PC-3 (cell line): ENCODE data around the gene KIR2DL1.
"Not testable (repeated sequence)": the region's sequence is repeated elsewhere in the genome, so short reads cannot be mapped to it uniquely, and the experiment has no call there.

Experiments used
- EZH2 ChIP-seq: fragments of 300-600 bp; sonication (generic); IDR thresholded peaks from one replicate; pipeline ENCODE4 v1.6.1; 2017; ENCODE audit warnings: antibody characterized with exemption, mild to moderate bottlenecking, low read length; ENCODE audit not compliant: unreplicated experiment
- TF ChIP-seq, protein P1 (sequence below): fragments of 300-600 bp; sonication (generic); conservative IDR thresholded peaks from 2 replicates; pipeline ENCODE4 v1.5.1; 2017; ENCODE audit warnings: antibody characterized with exemption, low read depth, mild to moderate bottlenecking, low read length

DNA sequence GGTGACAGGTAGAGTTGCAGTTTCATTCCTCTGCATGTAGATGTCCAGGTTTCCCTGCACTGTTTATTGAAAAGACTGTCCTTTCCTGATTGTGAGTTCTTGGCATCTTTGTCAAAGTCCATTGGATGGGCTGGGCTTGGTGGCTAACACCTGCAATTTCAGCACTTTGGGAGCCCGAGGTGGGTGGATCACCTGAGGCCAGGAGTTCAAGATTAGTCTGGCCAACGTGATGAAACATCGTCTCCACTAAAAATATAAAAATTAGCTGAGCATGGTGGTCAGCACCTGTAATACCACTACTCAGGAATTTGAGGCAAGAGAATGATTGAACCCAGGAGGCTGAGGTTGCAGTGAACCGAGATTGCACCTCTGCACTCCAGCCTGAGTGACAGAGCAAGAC lies 8.3 kb downstream of the KIR2DL1 start:
- TF ChIP-seq, protein P1, sequence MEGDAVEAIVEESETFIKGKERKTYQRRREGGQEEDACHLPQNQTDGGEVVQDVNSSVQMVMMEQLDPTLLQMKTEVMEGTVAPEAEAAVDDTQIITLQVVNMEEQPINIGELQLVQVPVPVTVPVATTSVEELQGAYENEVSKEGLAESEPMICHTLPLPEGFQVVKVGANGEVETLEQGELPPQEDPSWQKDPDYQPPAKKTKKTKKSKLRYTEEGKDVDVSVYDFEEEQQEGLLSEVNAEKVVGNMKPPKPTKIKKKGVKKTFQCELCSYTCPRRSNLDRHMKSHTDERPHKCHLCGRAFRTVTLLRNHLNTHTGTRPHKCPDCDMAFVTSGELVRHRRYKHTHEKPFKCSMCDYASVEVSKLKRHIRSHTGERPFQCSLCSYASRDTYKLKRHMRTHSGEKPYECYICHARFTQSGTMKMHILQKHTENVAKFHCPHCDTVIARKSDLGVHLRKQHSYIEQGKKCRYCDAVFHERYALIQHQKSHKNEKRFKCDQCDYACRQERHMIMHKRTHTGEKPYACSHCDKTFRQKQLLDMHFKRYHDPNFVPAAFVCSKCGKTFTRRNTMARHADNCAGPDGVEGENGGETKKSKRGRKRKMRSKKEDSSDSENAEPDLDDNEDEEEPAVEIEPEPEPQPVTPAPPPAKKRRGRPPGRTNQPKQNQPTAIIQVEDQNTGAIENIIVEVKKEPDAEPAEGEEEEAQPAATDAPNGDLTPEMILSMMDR = not testable (repeated sequence)
- TF ChIP-seq EZH2 = not testable (repeated sequence)
